ENCODE measurements around the gene MAP3K4. TPM values are rescaled to one million over a fixed set of nuclear protein-coding genes. Genes with fewer than 3 reads are reported as not detected.

MAP3K4 gene
- total RNA-seq, 1 experiment from 2014 or later = 37.1 TPM

DNA sequence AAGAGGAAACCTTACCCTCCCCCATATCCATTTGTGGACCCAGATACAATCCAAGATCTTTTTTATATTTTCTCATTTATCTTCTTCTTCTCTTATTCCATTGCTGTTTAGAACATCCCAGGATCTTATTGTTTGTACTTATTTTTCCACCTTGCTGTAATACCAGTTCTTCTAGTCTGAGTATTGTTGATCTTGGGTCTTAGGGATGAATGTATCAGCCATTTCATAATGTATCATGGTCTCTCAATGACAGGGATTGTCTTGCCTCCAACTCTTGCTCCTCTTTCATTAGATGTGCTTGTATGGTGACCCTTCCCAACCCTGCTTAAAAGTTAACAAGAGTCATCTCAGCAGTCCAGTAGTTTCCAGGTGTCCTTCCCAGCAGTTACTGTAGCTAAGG is 63.3 kb downstream of the MAP3K4 start:
- Histone ChIP-seq H3K4me1 (ENCODE audit: insufficient read depth, low read length, poor library complexity, severe bottlenecking) (no peaks in the 10 kb centered on the region), H3K4me3 (ENCODE audit: low read depth, low read length, poor library complexity, severe bottlenecking) (no peak overlapping the region), H3K9me3 (ENCODE audit: low read depth, low read length, poor library complexity, severe bottlenecking) (no peaks in the 10 kb centered on the region), H3K27me3 (replicated peaks; ENCODE audit: insufficient read depth, low read depth, low read length, poor library complexity) (no peaks in the 10 kb centered on the region), H3K36me3 (ENCODE audit: insufficient read depth, low read length, poor library complexity, severe bottlenecking) (no peaks in the 10 kb centered on the region), H3K27ac (ENCODE audit: low read depth, low read length, poor library complexity, severe bottlenecking) (no peak overlapping the region)
- DNase-seq (ENCODE audit: low spot score) = no peak
- POLR2A ChIA-PET (ENCODE audit: low non-redundant PET) = no interaction called here
- TF ChIP-seq, protein P1, sequence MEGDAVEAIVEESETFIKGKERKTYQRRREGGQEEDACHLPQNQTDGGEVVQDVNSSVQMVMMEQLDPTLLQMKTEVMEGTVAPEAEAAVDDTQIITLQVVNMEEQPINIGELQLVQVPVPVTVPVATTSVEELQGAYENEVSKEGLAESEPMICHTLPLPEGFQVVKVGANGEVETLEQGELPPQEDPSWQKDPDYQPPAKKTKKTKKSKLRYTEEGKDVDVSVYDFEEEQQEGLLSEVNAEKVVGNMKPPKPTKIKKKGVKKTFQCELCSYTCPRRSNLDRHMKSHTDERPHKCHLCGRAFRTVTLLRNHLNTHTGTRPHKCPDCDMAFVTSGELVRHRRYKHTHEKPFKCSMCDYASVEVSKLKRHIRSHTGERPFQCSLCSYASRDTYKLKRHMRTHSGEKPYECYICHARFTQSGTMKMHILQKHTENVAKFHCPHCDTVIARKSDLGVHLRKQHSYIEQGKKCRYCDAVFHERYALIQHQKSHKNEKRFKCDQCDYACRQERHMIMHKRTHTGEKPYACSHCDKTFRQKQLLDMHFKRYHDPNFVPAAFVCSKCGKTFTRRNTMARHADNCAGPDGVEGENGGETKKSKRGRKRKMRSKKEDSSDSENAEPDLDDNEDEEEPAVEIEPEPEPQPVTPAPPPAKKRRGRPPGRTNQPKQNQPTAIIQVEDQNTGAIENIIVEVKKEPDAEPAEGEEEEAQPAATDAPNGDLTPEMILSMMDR (conservative IDR thresholded peaks at IDR 0.05; ENCODE audit: low read depth, low read length) = no peak
- no peak for TF ChIP-seq EZH2 (IDR thresholded peaks at IDR 0.05; ENCODE audit: borderline replicate concordance, low read depth, low read length, poor library complexity, severe bottlenecking)
- intact Hi-C loops (cut with micrococcal nuclease; ENCODE audit: unreplicated experiment) = no loop called here
- CTCF ChIA-PET = no interaction called here
- BruUV-seq (replicated peaks) = no TSS peak

DNA sequence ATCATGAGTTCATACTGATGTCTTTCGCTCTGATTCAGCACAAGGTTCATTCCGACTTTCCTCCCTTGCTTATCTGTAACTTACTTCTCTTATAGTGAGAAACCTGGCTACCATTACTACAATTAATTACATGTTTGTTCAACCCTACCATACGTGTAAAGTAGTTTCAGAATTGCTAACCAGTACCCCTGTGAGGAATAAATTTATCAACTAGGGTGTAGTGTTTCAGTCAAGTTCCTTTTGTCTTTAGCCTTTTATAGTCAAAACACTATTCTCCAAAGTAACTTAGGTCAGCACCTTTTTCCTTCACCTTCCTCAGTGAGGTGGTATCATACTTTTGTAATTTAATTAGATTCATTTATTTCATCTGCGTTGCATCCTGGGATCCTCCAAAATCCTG is 64.9 kb downstream of the MAP3K4 start:
- Histone ChIP-seq H3K36me3 (ENCODE audit: insufficient read depth, low read length, poor library complexity, severe bottlenecking) (no peaks in the 10 kb centered on the region), H3K9me3 (ENCODE audit: low read depth, low read length, poor library complexity, severe bottlenecking) (no peaks in the 10 kb centered on the region), H3K4me1 (ENCODE audit: insufficient read depth, low read length, poor library complexity, severe bottlenecking) (no peaks in the 10 kb centered on the region), H3K27me3 (replicated peaks; ENCODE audit: insufficient read depth, low read depth, low read length, poor library complexity) (no peaks in the 10 kb centered on the region), H3K27ac (ENCODE audit: low read depth, low read length, poor library complexity, severe bottlenecking) (no peak overlapping the region), H3K4me3 (ENCODE audit: low read depth, low read length, poor library complexity, severe bottlenecking) (no peak overlapping the region)
- ChIA-PET CTCF (interaction anchor here (0.6 kb wide), 1 partner anchor 316 kb away, joined by 3 read pairs; no protein-coding TSS in a partner anchor), POLR2A (ENCODE audit: low non-redundant PET) (no interaction called here)
- intact Hi-C loops (cut with micrococcal nuclease; ENCODE audit: unreplicated experiment) = no loop called here
- TF ChIP-seq EZH2 (IDR thresholded peaks at IDR 0.05; ENCODE audit: borderline replicate concordance, low read depth, low read length, poor library complexity, severe bottlenecking) = no peak
- TF ChIP-seq, protein P1 (conservative IDR thresholded peaks at IDR 0.05; ENCODE audit: low read depth, low read length) = no peak
- no peak for DNase-seq (ENCODE audit: low spot score)
- BruUV-seq (replicated peaks) = no TSS peak

DNA sequence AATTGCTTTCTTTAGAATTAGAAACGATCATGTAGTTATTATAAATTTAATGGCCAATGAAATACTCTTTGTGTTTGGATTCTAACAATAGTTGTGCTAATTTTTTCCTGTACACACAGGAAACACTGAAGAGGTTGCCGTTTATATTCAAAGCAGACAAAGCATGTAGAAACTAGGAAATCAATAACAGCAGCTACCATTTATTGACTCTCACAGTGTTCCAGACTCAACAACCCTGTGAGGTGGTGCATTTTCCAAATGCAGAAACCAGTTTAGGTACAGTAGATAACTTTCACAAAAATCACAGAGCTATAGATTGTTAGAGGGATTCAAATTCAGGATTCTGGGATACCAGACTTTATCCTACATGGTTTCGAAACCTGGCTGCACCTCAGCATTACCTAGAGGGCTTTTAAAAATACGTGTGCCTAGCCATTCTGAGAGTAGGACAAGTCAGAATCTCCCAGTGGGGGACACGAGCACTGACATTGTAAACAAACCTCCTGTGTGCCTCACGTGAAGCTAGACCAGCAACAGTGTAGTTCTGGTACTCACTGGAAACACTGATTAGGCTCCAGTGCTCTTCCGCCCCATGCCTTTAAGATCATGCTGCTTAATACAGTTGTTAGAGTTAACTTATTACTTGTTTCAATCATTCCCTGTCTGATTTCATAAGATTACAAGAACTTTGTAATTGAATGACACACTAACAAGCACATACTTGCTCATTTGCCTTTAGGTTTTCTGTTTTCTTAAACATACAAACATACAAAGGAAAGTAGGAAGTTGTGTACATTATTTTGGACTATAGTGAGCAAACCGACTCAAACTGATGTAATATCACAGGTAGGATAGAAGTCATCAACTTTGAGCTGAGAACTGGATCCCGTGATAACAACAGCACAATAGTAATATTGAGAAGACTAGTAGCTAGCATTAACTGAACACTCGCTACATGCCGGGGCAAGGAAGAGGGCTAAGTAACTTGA is 65.8 kb downstream of the MAP3K4 start:
- intact Hi-C loops (cut with micrococcal nuclease; ENCODE audit: unreplicated experiment) = no loop called here
- no peaks in the 10 kb centered on the region for H3K9me3 ChIP-seq (ENCODE audit: low read depth, low read length, poor library complexity, severe bottlenecking)
- ChIA-PET CTCF (interaction anchor here (0.6 kb wide), 1 partner anchor 36 kb away, joined by 3 read pairs; no protein-coding TSS in a partner anchor), POLR2A (ENCODE audit: low non-redundant PET) (no interaction called here)
- BruUV-seq (replicated peaks) = no TSS peak
- H3K27ac ChIP-seq (ENCODE audit: low read depth, low read length, poor library complexity, severe bottlenecking) = no peak overlapping the region
- H3K4me1 ChIP-seq (ENCODE audit: insufficient read depth, low read length, poor library complexity, severe bottlenecking) = no peaks in the 10 kb centered on the region
- no peaks in the 10 kb centered on the region for H3K36me3 ChIP-seq (ENCODE audit: insufficient read depth, low read length, poor library complexity, severe bottlenecking)
- no peaks in the 10 kb centered on the region for H3K27me3 ChIP-seq (replicated peaks; ENCODE audit: insufficient read depth, low read depth, low read length, poor library complexity)
- TF ChIP-seq, protein P1 (conservative IDR thresholded peaks at IDR 0.05; ENCODE audit: low read depth, low read length) = no peak
- no peak for TF ChIP-seq EZH2 (IDR thresholded peaks at IDR 0.05; ENCODE audit: borderline replicate concordance, low read depth, low read length, poor library complexity, severe bottlenecking)
- no peak overlapping the region for H3K4me3 ChIP-seq (ENCODE audit: low read depth, low read length, poor library complexity, severe bottlenecking)
- no peak for DNase-seq (ENCODE audit: low spot score)

Measured in A673 (cell line).